Skeletal muscle tissue (tissue), 4 donors: ENCODE data around the gene CTNND2. TPM values are rescaled to one million over a fixed set of nuclear protein-coding genes. Genes with fewer than 3 reads are reported as not detected.

ENCODE experiments used
- H3K27ac ChIP-seq: one replicate; pipeline ENCODE4 v1.7.0; 2013; ENCODE audit warnings: mild to moderate bottlenecking, low read depth, low read length, inconsistent platforms
- H3K27me3 ChIP-seq, 3 donors: one replicate each; pipeline ENCODE4 v1.7.0; 2013; ENCODE audit warnings: low read length in 3 of 3; ENCODE audit not compliant: control insufficient read depth in 3 of 3, insufficient read depth in 3 of 3
- H3K36me3 ChIP-seq, 3 donors: one replicate each; pipeline ENCODE4 v1.7.0; 2013; ENCODE audit warnings: low read length in 3 of 3; ENCODE audit not compliant: control insufficient read depth in 3 of 3, insufficient read depth in 3 of 3
- H3K4me1 ChIP-seq, 3 donors: one replicate each; pipeline ENCODE4 v1.7.0; 2013; ENCODE audit warnings: low read length in 3 of 3, mild to moderate bottlenecking in 3 of 3; ENCODE audit not compliant: control insufficient read depth in 3 of 3, insufficient read depth in 3 of 3
- H3K4me3 ChIP-seq, 3 donors: one replicate each; pipeline ENCODE4 v1.7.0; 2013; ENCODE audit warnings: low read length in 3 of 3
- H3K9ac ChIP-seq, 3 donors: one replicate each; pipeline ENCODE4 v1.7.0; 2013; ENCODE audit warnings: low read length in 3 of 3, mild to moderate bottlenecking in 3 of 3, moderate library complexity in 2 of 3, low read depth in 1 of 3
- H3K9me3 ChIP-seq, 3 donors: one replicate each; pipeline ENCODE4 v1.7.0; 2013; ENCODE audit warnings: low read length in 3 of 3; ENCODE audit not compliant: control insufficient read depth in 3 of 3
- total RNA-seq: library from RNA; depleted of rRNA; stranded (reverse); fragments of >200 nt; gene quantifications from one replicate; pipeline ENCODE4 v1.2.3, GENCODE V29; 2014
- donor health status: Osteomylitis.

CTNND2 gene
- total RNA-seq, 1 donor from 2014 or later: 0.52 TPM

- H3K27me3 ChIP-seq: peaks cover 15 to 31% (median 27%) of the 10 kb centered on the region in 3 donors
- H3K4me1 ChIP-seq: peaks cover 0 to 3% (median 2%) of the 10 kb centered on the region in 3 donors
- H3K9ac ChIP-seq: no peak overlapping the region
- H3K9me3 ChIP-seq: no peaks in the 10 kb centered on the region
- peak overlapping the region in 2 of 3 donors; percentile 49 to 61 for H3K4me3 ChIP-seq
- H3K36me3 ChIP-seq: no peaks in the 10 kb centered on the region
- H3K27ac ChIP-seq: no peak overlapping the region
Observed at GRCh38 chr5:11384441-11385250, 519.6 kb downstream of the CTNND2 start.

- peaks cover 0 to 3% (median 2%) of the 10 kb centered on the region in 3 donors for H3K4me1 ChIP-seq
- H3K36me3 ChIP-seq: no peaks in the 10 kb centered on the region
- H3K9me3 ChIP-seq: no peaks in the 10 kb centered on the region
- H3K9ac ChIP-seq: no peak overlapping the region
- no peak overlapping the region for H3K4me3 ChIP-seq
- peaks cover 15 to 31% (median 27%) of the 10 kb centered on the region in 3 donors for H3K27me3 ChIP-seq
- H3K27ac ChIP-seq: no peak overlapping the region
Observed at GRCh38 chr5:11383506-11384095, 520.6 kb downstream of the CTNND2 start.

- Histone ChIP-seq H3K9ac (no peak overlapping the region), H3K9me3 (no peaks in the 10 kb centered on the region), H3K4me3 (no peak overlapping the region), H3K36me3 (no peaks in the 10 kb centered on the region), H3K27ac (no peak overlapping the region), H3K4me1 (no peaks in the 10 kb centered on the region), H3K27me3 (peaks cover 0 to 10% (median 9%) of the 10 kb centered on the region in 3 donors)
Observed at GRCh38 chr5:11378461-11378860, 525.8 kb downstream of the CTNND2 start.

- peaks cover 0 to 5% (median 3%) of the 10 kb centered on the region in 3 donors for H3K27me3 ChIP-seq
- H3K4me1 ChIP-seq: no peaks in the 10 kb centered on the region
- H3K9me3 ChIP-seq: no peaks in the 10 kb centered on the region
- H3K4me3 ChIP-seq: no peak overlapping the region
- H3K27ac ChIP-seq: no peak overlapping the region
- H3K36me3 ChIP-seq: no peaks in the 10 kb centered on the region
- H3K9ac ChIP-seq: no peak overlapping the region
Observed at GRCh38 chr5:11377896-11378295, 526.4 kb downstream of the CTNND2 start.

GRCh38 chr5:11372191-11372590 is 532.1 kb downstream of the CTNND2 start:
- Histone ChIP-seq H3K9me3 (no peaks in the 10 kb centered on the region), H3K36me3 (no peaks in the 10 kb centered on the region), H3K4me3 (no peak overlapping the region), H3K4me1 (no peaks in the 10 kb centered on the region), H3K9ac (no peak overlapping the region), H3K27me3 (no peaks in the 10 kb centered on the region), H3K27ac (no peak overlapping the region)

GRCh38 chr5:11371021-11371420 is 533.2 kb downstream of the CTNND2 start:
- Histone ChIP-seq H3K27me3 (no peaks in the 10 kb centered on the region), H3K27ac (no peak overlapping the region), H3K9ac (no peak overlapping the region), H3K9me3 (no peaks in the 10 kb centered on the region), H3K36me3 (no peaks in the 10 kb centered on the region), H3K4me3 (no peak overlapping the region), H3K4me1 (no peaks in the 10 kb centered on the region)

- Histone ChIP-seq H3K27ac (no peak overlapping the region), H3K27me3 (no peaks in the 10 kb centered on the region), H3K4me3 (no peak overlapping the region), H3K4me1 (no peaks in the 10 kb centered on the region), H3K9ac (no peak overlapping the region), H3K36me3 (no peaks in the 10 kb centered on the region), H3K9me3 (no peaks in the 10 kb centered on the region)
Observed at GRCh38 chr5:11364531-11364930, 539.7 kb downstream of the CTNND2 start.

- no peaks in the 10 kb centered on the region for H3K27me3 ChIP-seq
- H3K27ac ChIP-seq: no peak overlapping the region
- no peaks in the 10 kb centered on the region for H3K4me1 ChIP-seq
- H3K36me3 ChIP-seq: no peaks in the 10 kb centered on the region
- no peak overlapping the region for H3K4me3 ChIP-seq
- no peaks in the 10 kb centered on the region for H3K9me3 ChIP-seq
- H3K9ac ChIP-seq: no peak overlapping the region
Observed at GRCh38 chr5:11363631-11364178, 540.5 kb downstream of the CTNND2 start.

GRCh38 chr5:11361768-11362167 is 542.5 kb downstream of the CTNND2 start:
- Histone ChIP-seq H3K9ac (no peak overlapping the region), H3K27me3 (no peaks in the 10 kb centered on the region), H3K4me3 (no peak overlapping the region), H3K27ac (no peak overlapping the region), H3K9me3 (no peaks in the 10 kb centered on the region), H3K36me3 (no peaks in the 10 kb centered on the region), H3K4me1 (no peaks in the 10 kb centered on the region)

GRCh38 chr5:11357928-11358327 is 546.3 kb downstream of the CTNND2 start:
- no peaks in the 10 kb centered on the region for H3K27me3 ChIP-seq
- H3K9ac ChIP-seq: no peak overlapping the region
- H3K36me3 ChIP-seq: no peaks in the 10 kb centered on the region
- no peaks in the 10 kb centered on the region for H3K9me3 ChIP-seq
- H3K4me3 ChIP-seq: no peak overlapping the region
- H3K27ac ChIP-seq: no peak overlapping the region
- no peaks in the 10 kb centered on the region for H3K4me1 ChIP-seq
